ENCODE data around the gene NAB2. TPM values are rescaled to one million over a fixed set of nuclear protein-coding genes. Genes with fewer than 3 reads are reported as not detected.

NAB2 gene
- total and polyA plus RNA-seq, 8 donors: 28.4 to 52.0 (median 42.8) TPM

- peaks cover 0 to 29% of the 10 kb centered on the region in 2 donors for H3K36me3 ChIP-seq
- peaks cover 0 to 5% of the 10 kb centered on the region in 2 donors for H3K4me1 ChIP-seq
- TF ChIP-seq CTCF (IDR thresholded peaks at IDR 0.05): no peak
- H3K27ac ChIP-seq: no peak overlapping the region
- intact Hi-C loops (cut with DNase I): no loop called here
- ATAC-seq (no peak), DNase-seq (no peak)
- no peaks in the 10 kb centered on the region for H3K9me3 ChIP-seq
- H3K4me3 ChIP-seq: no peak overlapping the region
- no peaks in the 10 kb centered on the region for H3K27me3 ChIP-seq
Observed at GRCh38 chr12:57055824-57056223, 33.1 kb upstream of the NAB2 start.

- Histone ChIP-seq H3K36me3 (peaks cover 0 to 35% of the 10 kb centered on the region in 2 donors), H3K4me1 (peaks cover 0 to 5% of the 10 kb centered on the region in 2 donors), H3K27me3 (no peaks in the 10 kb centered on the region), H3K4me3 (no peak overlapping the region), H3K27ac (no peak overlapping the region), H3K9me3 (no peaks in the 10 kb centered on the region)
- DNase-seq: no peak
- intact Hi-C loops (cut with DNase I): no loop called here
- TF ChIP-seq CTCF (IDR thresholded peaks at IDR 0.05): no peak
- ATAC-seq: no peak
Observed at GRCh38 chr12:57057067-57057751, 31.7 kb upstream of the NAB2 start.

GRCh38 chr12:57058454-57058853, 30.5 kb upstream of the NAB2 start:
- intact Hi-C loops (cut with DNase I): no loop called here
- Histone ChIP-seq H3K9me3 (no peaks in the 10 kb centered on the region), H3K4me1 (peaks cover 0 to 5% of the 10 kb centered on the region in 2 donors), H3K36me3 (peaks cover 0 to 36% of the 10 kb centered on the region in 2 donors), H3K27me3 (no peaks in the 10 kb centered on the region), H3K4me3 (no peak overlapping the region), H3K27ac (no peak overlapping the region)
- ATAC-seq (no peak), DNase-seq (no peak)
- no peak for TF ChIP-seq CTCF (IDR thresholded peaks at IDR 0.05)

GRCh38 chr12:57063991-57064685, 24.8 kb upstream of the NAB2 start:
- TF ChIP-seq CTCF (IDR thresholded peaks at IDR 0.05): no peak
- peaks cover 0 to 31% of the 10 kb centered on the region in 2 donors for H3K36me3 ChIP-seq
- DNase-seq: no peak
- no peak for ATAC-seq
- peaks cover 0 to 8% of the 10 kb centered on the region in 2 donors for H3K4me1 ChIP-seq
- intact Hi-C loops (cut with DNase I): loop anchor here in 1 of 2 donors (10.0 kb wide), 1 partner anchor 49 kb away; the partner anchor contains the start of gene TAC3
- H3K27me3 ChIP-seq: no peaks in the 10 kb centered on the region
- H3K4me3 ChIP-seq: no peak overlapping the region
- peak overlapping the region in 1 of 2 donors; percentile 38 for H3K27ac ChIP-seq
- H3K9me3 ChIP-seq: no peaks in the 10 kb centered on the region

- no peak overlapping the region for H3K4me3 ChIP-seq
- ATAC-seq (peak; percentile 37), DNase-seq (no peak)
- no peak for TF ChIP-seq CTCF (IDR thresholded peaks at IDR 0.05)
- H3K36me3 ChIP-seq: peaks cover 0 to 24% of the 10 kb centered on the region in 2 donors
- H3K27ac ChIP-seq: peak overlapping the region in 1 of 2 donors; percentile 39
- peaks cover 2 to 17% of the 10 kb centered on the region in 2 donors for H3K4me1 ChIP-seq
- intact Hi-C loops (cut with DNase I): loop anchor here in 1 of 2 donors (10.0 kb wide), 1 partner anchor 51 kb away; the partner anchor contains the start of gene TAC3
- H3K9me3 ChIP-seq: no peaks in the 10 kb centered on the region
- no peaks in the 10 kb centered on the region for H3K27me3 ChIP-seq
Observed at GRCh38 chr12:57066245-57066644, 22.7 kb upstream of the NAB2 start.

Measured in left lung (tissue), 10 donors.